ENCODE data around the gene STK32C.

- TF ChIP-seq ZNF274 (IDR thresholded peaks at IDR 0.05; ENCODE audit: low read depth, low read length) (no peak), YY1 (IDR thresholded peaks at IDR 0.05; ENCODE audit: insufficient read depth, insufficient read length) (no peak)
Measured at GRCh38 chr10:132347211-132347930, 39.6 kb upstream of the STK32C start.
